Measurements from ENCODE around the gene PDZD4. TPM values are rescaled to one million over a fixed set of nuclear protein-coding genes. Genes with fewer than 3 reads are reported as not detected.

Gene PDZD4
- total RNA-seq, 1 donor = under 0.01 TPM

DNA sequence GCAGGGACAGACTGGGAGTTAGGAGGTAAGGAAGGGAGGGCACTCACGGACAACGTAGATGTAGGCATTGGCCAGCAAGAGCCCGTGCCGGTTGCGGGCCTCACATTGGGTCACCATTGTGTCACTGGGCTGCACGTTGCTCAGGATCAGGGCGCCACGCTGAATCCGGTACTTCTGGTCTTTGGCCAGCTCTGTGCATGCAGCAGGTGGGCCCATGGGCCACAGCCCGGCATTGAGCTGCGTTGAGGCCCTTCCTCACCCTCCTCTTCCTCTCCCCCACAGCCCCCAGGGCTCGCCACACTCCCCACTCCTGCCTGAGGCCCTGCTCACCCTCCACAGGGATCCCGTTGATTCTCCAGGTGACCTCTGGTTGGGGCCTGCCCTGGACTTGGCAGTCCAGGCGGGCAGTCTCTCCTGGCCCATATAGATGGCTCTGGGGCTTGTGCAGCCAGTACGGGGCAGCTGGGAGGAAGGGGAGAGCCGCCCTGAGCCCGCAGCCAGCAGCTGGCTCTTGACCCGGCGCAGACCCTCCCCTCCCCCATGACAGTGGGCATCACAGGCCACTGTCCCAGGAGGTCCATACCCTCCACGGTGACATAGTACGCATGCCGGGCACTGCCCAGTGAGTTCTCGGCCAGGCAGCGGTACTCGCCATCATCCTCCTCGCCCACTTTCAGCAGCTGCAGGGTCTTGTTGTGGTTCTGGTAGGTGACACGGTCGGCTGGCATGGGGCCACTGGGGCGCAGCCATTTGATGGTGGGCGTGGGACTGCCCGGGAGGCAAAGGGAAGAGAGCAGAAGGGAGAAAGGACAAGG, 39.3 kb upstream of the PDZD4 start:
- TF ChIP-seq CTCF (IDR thresholded peaks at IDR 0.05; ENCODE audit: extremely low read depth, low read depth, low read length) = no peak
- Histone ChIP-seq H3K4me2 (ENCODE audit: insufficient read depth, low read length) (no peak overlapping the region), H3K9me3 (ENCODE audit: low read depth, low read length) (no peaks in the 10 kb centered on the region), H3K27ac (ENCODE audit: low read depth, low read length) (no peak overlapping the region), H2AFZ (ENCODE audit: low read length) (no peak overlapping the region), H3K4me1 (ENCODE audit: insufficient read depth, low read length) (no peaks in the 10 kb centered on the region), H3K27me3 (ENCODE audit: insufficient read depth, low read length) (peaks cover 5% of the 10 kb centered on the region), H3K4me3 (ENCODE audit: insufficient read depth, low read length) (no peak overlapping the region), H3K36me3 (ENCODE audit: insufficient read depth, low read length) (no peaks in the 10 kb centered on the region), H3K79me2 (ENCODE audit: insufficient read depth, low read length) (no peaks in the 10 kb centered on the region), H4K20me1 (ENCODE audit: insufficient read depth, low read length) (peaks cover 4% of the 10 kb centered on the region)
- peak; percentile 72 for DNase-seq (ENCODE audit: insufficient read length, low spot score, missing footprints)

DNA sequence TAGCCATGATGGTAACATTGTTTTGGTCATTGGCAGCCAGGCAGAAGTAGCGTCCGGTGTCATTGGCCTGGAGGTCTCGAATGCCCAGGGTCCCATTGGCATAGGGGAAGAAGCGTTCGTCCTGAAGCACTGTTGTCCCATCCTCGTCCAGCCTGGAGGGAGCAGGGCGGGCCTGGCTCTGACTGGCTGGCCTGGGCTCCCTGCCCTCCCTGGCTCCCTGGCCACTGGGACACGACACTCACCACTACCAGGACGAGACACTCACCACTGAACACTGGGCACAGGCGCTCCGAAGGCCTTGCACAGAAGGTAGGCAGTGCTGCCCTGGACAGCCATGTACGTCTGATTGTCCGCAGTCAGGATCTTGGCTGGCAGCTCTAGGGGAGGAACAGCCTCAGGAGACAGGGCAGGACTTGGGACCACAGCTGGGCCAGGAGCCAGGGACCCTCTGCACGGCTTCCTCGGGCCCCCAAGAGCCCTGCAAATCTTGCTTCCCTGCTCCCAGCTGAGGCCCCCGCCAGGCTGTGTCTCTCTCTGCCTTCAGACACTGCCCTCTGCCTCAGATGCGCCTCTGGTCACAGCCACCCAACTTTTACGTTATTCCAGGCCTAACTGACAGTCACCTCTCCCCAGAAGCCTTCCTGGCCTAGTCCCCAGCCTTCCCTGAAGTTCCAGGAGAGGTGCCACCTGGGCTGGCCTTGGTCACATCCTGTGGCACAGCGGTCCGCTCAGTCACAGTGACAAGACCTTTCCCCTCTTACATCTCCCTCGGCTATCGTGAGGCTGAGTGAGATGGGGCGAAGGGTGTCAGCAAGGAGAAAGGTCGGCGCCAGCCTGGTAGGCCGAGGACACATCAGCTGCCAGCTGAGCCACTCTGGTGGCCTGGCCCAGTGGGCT, 38.5 kb upstream of the PDZD4 start:
- peak; percentile 88 for DNase-seq (ENCODE audit: insufficient read length, low spot score, missing footprints)
- TF ChIP-seq CTCF (IDR thresholded peaks at IDR 0.05; ENCODE audit: extremely low read depth, low read depth, low read length) = no peak
- Histone ChIP-seq H2AFZ (ENCODE audit: low read length) (no peak overlapping the region), H3K4me3 (ENCODE audit: insufficient read depth, low read length) (no peak overlapping the region), H3K27me3 (ENCODE audit: insufficient read depth, low read length) (peaks cover under 1% of the 10 kb centered on the region), H3K4me1 (ENCODE audit: insufficient read depth, low read length) (no peaks in the 10 kb centered on the region), H3K4me2 (ENCODE audit: insufficient read depth, low read length) (no peak overlapping the region), H3K79me2 (ENCODE audit: insufficient read depth, low read length) (no peaks in the 10 kb centered on the region), H3K9me3 (ENCODE audit: low read depth, low read length) (no peaks in the 10 kb centered on the region), H3K27ac (ENCODE audit: low read depth, low read length) (no peak overlapping the region), H4K20me1 (ENCODE audit: insufficient read depth, low read length) (no peaks in the 10 kb centered on the region), H3K36me3 (ENCODE audit: insufficient read depth, low read length) (no peaks in the 10 kb centered on the region)

GRCh38 chrX:153867671-153868070, 37.3 kb upstream of the PDZD4 start:
- H3K9me3 ChIP-seq (ENCODE audit: low read depth, low read length) = no peaks in the 10 kb centered on the region
- TF ChIP-seq CTCF (IDR thresholded peaks at IDR 0.05; ENCODE audit: extremely low read depth, low read depth, low read length) = no peak

GRCh38 chrX:153867139-153867538, 36.8 kb upstream of the PDZD4 start:
- H3K27me3 ChIP-seq (ENCODE audit: insufficient read depth, low read length) = peaks cover 6% of the 10 kb centered on the region
- H3K27ac ChIP-seq (ENCODE audit: low read depth, low read length) = no peak overlapping the region
- H3K9me3 ChIP-seq (ENCODE audit: low read depth, low read length) = no peaks in the 10 kb centered on the region
- no peak overlapping the region for H3K4me3 ChIP-seq (ENCODE audit: insufficient read depth, low read length)
- H4K20me1 ChIP-seq (ENCODE audit: insufficient read depth, low read length) = no peaks in the 10 kb centered on the region
- no peak overlapping the region for H2AFZ ChIP-seq (ENCODE audit: low read length)
- no peaks in the 10 kb centered on the region for H3K4me1 ChIP-seq (ENCODE audit: insufficient read depth, low read length)
- H3K36me3 ChIP-seq (ENCODE audit: insufficient read depth, low read length) = no peaks in the 10 kb centered on the region
- no peak overlapping the region for H3K4me2 ChIP-seq (ENCODE audit: insufficient read depth, low read length)
- DNase-seq (ENCODE audit: insufficient read length, low spot score, missing footprints) = no peak
- no peaks in the 10 kb centered on the region for H3K79me2 ChIP-seq (ENCODE audit: insufficient read depth, low read length)
- no peak for TF ChIP-seq CTCF (IDR thresholded peaks at IDR 0.05; ENCODE audit: extremely low read depth, low read depth, low read length)

More at GRCh38 chrX:153867671-153868070, 37.3 kb upstream of the PDZD4 start:
- no peak overlapping the region for H2AFZ ChIP-seq (ENCODE audit: low read length)
- H4K20me1 ChIP-seq (ENCODE audit: insufficient read depth, low read length) = no peaks in the 10 kb centered on the region
- no peaks in the 10 kb centered on the region for H3K4me1 ChIP-seq (ENCODE audit: insufficient read depth, low read length)
- H3K4me2 ChIP-seq (ENCODE audit: insufficient read depth, low read length) = no peak overlapping the region
- peak; percentile 85 for DNase-seq (ENCODE audit: insufficient read length, low spot score, missing footprints)
- no peaks in the 10 kb centered on the region for H3K79me2 ChIP-seq (ENCODE audit: insufficient read depth, low read length)
- no peak overlapping the region for H3K4me3 ChIP-seq (ENCODE audit: insufficient read depth, low read length)
- H3K27me3 ChIP-seq (ENCODE audit: insufficient read depth, low read length) = peaks cover 3% of the 10 kb centered on the region
- no peaks in the 10 kb centered on the region for H3K36me3 ChIP-seq (ENCODE audit: insufficient read depth, low read length)
- H3K27ac ChIP-seq (ENCODE audit: low read depth, low read length) = no peak overlapping the region

Measured in osteoblast (primary cell).